ENCODE measurements around the gene ZMYND11.
"Not testable (repeated sequence)": the region's sequence is repeated elsewhere in the genome, so short reads cannot be mapped to it uniquely, and the experiment has no call there.

ZMYND11 gene

DNA sequence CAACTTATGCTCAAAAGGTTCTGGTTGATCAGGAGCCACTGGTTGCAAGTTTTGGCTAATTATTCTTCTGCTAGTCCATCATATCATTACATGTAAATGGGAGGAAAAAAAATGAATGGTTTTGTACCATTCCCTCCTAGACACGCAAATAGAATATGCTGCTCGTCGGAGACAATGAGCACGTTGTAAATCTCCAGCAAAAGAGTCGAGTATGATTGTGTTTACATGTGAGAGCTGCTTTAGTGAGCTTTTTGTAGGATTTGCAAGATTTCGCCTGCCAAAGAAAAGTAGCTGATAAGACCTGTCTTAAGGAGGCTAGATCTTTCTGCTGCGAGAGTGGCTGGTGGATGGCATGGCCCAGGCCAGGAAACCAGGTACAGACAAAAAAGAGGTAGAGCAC, 109.0 kb downstream of the ZMYND11 start:
- Histone ChIP-seq H3K27ac (ENCODE audit: low read depth, low read length, severe bottlenecking) (no peak overlapping the region), H3K36me3 (ENCODE audit: control insufficient read depth, insufficient read depth, low read length) (peaks cover 58% of the 10 kb centered on the region), H3K4me3 (ENCODE audit: extremely low read depth, insufficient read depth, low read length, poor library complexity, severe bottlenecking) (no peak overlapping the region), H3K4me1 (ENCODE audit: control insufficient read depth, insufficient read depth, low read length, poor library complexity, severe bottlenecking) (no peaks in the 10 kb centered on the region), H3K9me3 (ENCODE audit: control insufficient read depth, low read length) (no peaks in the 10 kb centered on the region)
- WGBS, 2 experiments (ENCODE audit: insufficient coverage in 2 of 2) = 93 to 100% methylated on average over 4 to 6 of the region's 7 CpGs

DNA sequence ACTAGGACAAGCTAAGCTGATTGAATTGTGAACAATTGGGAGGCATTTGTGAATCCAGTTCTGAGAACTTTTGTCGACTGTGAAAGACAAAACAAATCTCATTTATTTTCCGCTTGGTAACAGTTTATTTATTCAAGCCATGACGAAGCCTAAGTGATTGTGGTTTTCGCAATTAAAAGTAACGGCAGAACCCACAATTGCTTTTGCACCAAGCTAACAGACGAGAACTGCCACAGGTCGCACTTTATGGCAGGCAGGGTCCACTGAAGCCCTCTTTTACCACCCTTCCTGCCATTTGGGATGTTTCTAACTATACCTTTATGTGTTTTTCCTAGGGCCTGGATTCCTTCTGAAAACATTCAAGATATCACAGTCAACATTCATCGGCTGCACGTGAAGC, 111.2 kb downstream of the ZMYND11 start:
- no peaks in the 10 kb centered on the region for H3K9me3 ChIP-seq (ENCODE audit: control insufficient read depth, low read length)
- 98 to 100% methylated on average over 5 to 9 of the region's 9 CpGs for WGBS, 2 experiments (ENCODE audit: insufficient coverage in 2 of 2)
- H3K36me3 ChIP-seq (ENCODE audit: control insufficient read depth, insufficient read depth, low read length) = peaks cover 64% of the 10 kb centered on the region
- no peak overlapping the region for H3K4me3 ChIP-seq (ENCODE audit: extremely low read depth, insufficient read depth, low read length, poor library complexity, severe bottlenecking)
- H3K4me1 ChIP-seq (ENCODE audit: control insufficient read depth, insufficient read depth, low read length, poor library complexity, severe bottlenecking) = no peaks in the 10 kb centered on the region
- H3K27ac ChIP-seq (ENCODE audit: low read depth, low read length, severe bottlenecking) = no peak overlapping the region

DNA sequence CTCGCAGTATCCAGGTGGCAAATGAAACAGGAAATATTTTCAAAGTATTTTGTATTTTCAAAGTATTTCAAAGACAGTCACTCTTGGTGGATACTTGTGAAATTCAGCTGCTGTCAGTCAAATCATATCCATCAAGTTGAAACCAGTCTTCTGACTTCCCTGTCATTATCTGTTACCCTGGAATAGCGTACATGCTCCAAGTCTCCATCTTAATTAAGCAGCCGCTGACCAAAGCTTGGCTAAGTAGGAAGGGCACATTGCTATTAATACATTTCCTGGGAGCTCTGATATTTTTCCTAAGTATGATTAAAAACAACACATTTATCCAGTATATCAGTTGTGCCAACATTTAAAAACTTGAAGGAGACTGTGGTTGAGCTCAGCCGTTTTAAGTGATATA, 112.2 kb downstream of the ZMYND11 start:
- Histone ChIP-seq H3K36me3 (ENCODE audit: control insufficient read depth, insufficient read depth, low read length) (peaks cover 68% of the 10 kb centered on the region), H3K27ac (ENCODE audit: low read depth, low read length, severe bottlenecking) (no peak overlapping the region), H3K4me3 (ENCODE audit: extremely low read depth, insufficient read depth, low read length, poor library complexity, severe bottlenecking) (no peak overlapping the region), H3K4me1 (ENCODE audit: control insufficient read depth, insufficient read depth, low read length, poor library complexity, severe bottlenecking) (no peaks in the 10 kb centered on the region), H3K9me3 (ENCODE audit: control insufficient read depth, low read length) (no peaks in the 10 kb centered on the region)
- 100% methylated on average over 1 of the region's 4 CpGs; no CpG with 5 or more reads in 1 of the 2 experiments for WGBS, 2 experiments (ENCODE audit: insufficient coverage in 2 of 2)

DNA sequence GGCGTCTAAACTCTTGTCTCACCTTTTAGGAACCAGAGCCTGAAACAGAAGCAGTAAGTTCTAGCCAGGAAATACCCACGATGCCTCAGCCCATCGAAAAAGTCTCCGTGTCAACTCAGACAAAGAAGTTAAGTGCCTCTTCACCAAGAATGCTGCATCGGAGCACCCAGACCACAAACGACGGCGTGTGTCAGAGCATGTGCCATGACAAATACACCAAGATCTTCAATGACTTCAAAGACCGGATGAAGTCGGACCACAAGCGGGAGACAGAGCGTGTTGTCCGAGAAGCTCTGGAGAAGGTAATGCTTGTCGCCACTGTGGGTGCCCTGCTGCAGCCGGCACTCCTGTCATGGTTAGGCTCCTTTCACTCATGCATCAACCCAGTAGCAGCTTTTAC, 113.1 kb downstream of the ZMYND11 start:
- H3K9me3 ChIP-seq (ENCODE audit: control insufficient read depth, low read length) = no peaks in the 10 kb centered on the region
- H3K4me1 ChIP-seq (ENCODE audit: control insufficient read depth, insufficient read depth, low read length, poor library complexity, severe bottlenecking) = no peaks in the 10 kb centered on the region
- no peak overlapping the region for H3K27ac ChIP-seq (ENCODE audit: low read depth, low read length, severe bottlenecking)
- H3K36me3 ChIP-seq (ENCODE audit: control insufficient read depth, insufficient read depth, low read length) = peaks cover 71% of the 10 kb centered on the region
- 97% methylated on average over 14 to 15 of the region's 15 CpGs for WGBS, 2 experiments (ENCODE audit: insufficient coverage in 2 of 2)
- H3K4me3 ChIP-seq (ENCODE audit: extremely low read depth, insufficient read depth, low read length, poor library complexity, severe bottlenecking) = no peak overlapping the region

DNA sequence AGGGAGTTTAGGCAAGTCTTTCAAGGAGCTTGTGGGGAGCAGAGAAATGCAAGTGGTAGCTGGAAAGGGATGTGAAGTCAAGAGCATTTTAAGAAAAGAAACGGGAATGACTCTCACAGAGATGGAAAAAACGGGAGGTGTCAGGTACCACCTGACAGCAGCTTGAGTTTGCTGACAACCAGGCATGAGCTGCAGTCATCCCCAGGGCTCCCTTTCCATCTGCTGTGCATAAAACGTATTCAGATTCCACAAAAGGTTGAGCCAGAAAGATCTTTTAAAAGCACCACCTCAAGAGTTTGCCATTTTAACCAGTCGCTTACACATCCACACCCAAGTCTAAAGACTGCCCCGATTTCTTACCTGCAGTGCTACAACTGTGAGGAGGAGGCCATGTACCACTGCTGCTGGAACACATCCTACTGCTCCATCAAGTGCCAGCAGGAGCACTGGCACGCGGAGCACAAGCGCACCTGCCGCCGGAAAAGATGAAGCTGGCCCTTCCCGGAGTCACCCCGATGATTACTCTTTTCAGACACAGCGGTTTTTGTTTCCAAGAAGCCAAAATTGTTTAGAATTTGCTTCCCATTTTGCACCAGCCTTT, 116.8 kb downstream of the ZMYND11 start:
- H3K4me1 ChIP-seq (ENCODE audit: control insufficient read depth, insufficient read depth, low read length, poor library complexity, severe bottlenecking) = no peaks in the 10 kb centered on the region
- H3K27ac ChIP-seq (ENCODE audit: low read depth, low read length, severe bottlenecking) = no peak overlapping the region
- H3K9me3 ChIP-seq (ENCODE audit: control insufficient read depth, low read length) = no peaks in the 10 kb centered on the region
- no peak overlapping the region for H3K4me3 ChIP-seq (ENCODE audit: extremely low read depth, insufficient read depth, low read length, poor library complexity, severe bottlenecking)
- 93 to 99% methylated on average over 13 of the region's 13 CpGs for WGBS, 2 experiments (ENCODE audit: insufficient coverage in 2 of 2)
- H3K36me3 ChIP-seq (ENCODE audit: control insufficient read depth, insufficient read depth, low read length) = peaks cover 66% of the 10 kb centered on the region

GRCh38 chr10:260819-261429, 125.7 kb downstream of the ZMYND11 start:
- WGBS, 2 experiments (ENCODE audit: insufficient coverage in 2 of 2) = 89 to 95% methylated on average over 9 to 12 of the region's 15 CpGs

GRCh38 chr10:264160-265073, 129.2 kb downstream of the ZMYND11 start:
- not testable (repeated sequence) for H3K36me3 ChIP-seq (ENCODE audit: control insufficient read depth, insufficient read depth, low read length); H3K27ac ChIP-seq (ENCODE audit: low read depth, low read length, severe bottlenecking); H3K9me3 ChIP-seq (ENCODE audit: control insufficient read depth, low read length); H3K4me1 ChIP-seq (ENCODE audit: control insufficient read depth, insufficient read depth, low read length, poor library complexity, severe bottlenecking); H3K4me3 ChIP-seq (ENCODE audit: extremely low read depth, insufficient read depth, low read length, poor library complexity, severe bottlenecking)
- WGBS, 2 experiments (ENCODE audit: insufficient coverage in 2 of 2) = 97 to 100% methylated on average over 2 to 3 of the region's 11 CpGs

More at GRCh38 chr10:260819-261429, 125.7 kb downstream of the ZMYND11 start:
- Histone ChIP-seq H3K9me3 (ENCODE audit: control insufficient read depth, low read length) (no peaks in the 10 kb centered on the region), H3K36me3 (ENCODE audit: control insufficient read depth, insufficient read depth, low read length) (peaks cover 6% of the 10 kb centered on the region), H3K27ac (ENCODE audit: low read depth, low read length, severe bottlenecking) (no peak overlapping the region), H3K4me1 (ENCODE audit: control insufficient read depth, insufficient read depth, low read length, poor library complexity, severe bottlenecking) (no peaks in the 10 kb centered on the region), H3K4me3 (ENCODE audit: extremely low read depth, insufficient read depth, low read length, poor library complexity, severe bottlenecking) (no peak overlapping the region)

GRCh38 chr10:265074-265440, 129.8 kb downstream of the ZMYND11 start:
- not testable (repeated sequence) for H3K4me1 ChIP-seq (ENCODE audit: control insufficient read depth, insufficient read depth, low read length, poor library complexity, severe bottlenecking); H3K36me3 ChIP-seq (ENCODE audit: control insufficient read depth, insufficient read depth, low read length); H3K27ac ChIP-seq (ENCODE audit: low read depth, low read length, severe bottlenecking); H3K4me3 ChIP-seq (ENCODE audit: extremely low read depth, insufficient read depth, low read length, poor library complexity, severe bottlenecking); H3K9me3 ChIP-seq (ENCODE audit: control insufficient read depth, low read length)
- 90 to 92% methylated on average over 3 to 4 of the region's 6 CpGs for WGBS, 2 experiments (ENCODE audit: insufficient coverage in 2 of 2)

DNA sequence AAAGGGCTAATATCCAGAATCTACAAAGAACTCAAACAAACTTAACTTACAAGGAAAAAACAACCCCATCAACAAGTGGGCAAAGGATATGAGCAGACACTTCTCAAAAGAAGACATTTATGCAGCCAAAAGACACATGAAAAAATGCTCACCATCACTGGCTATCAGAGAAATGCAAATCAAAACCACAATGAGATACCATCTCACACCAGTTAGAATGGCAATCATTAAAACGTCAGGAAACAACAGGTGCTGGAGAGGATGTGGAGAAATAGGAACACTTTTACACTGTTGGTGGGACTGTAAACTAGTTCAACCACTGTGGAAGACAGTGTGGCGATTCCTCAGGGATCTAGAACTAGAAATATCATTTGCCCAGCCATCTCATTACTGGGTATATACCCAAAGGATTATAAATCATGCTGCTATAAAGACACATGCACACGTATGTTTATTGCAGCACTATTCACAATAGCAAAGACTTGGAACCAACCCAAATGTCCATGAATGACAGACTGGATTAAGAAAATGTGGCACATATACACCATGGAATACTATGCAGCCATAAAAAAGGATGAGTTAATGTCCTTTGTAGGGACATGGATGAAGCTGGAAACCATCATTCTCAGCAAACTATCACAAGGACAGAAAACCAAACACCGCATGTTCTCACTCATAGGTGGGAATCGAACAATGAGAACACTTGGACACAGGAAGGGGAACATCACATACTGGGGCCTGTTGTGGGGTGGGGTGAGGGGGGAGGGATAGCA, 130.7 kb downstream of the ZMYND11 start:
- not testable (repeated sequence) for H3K27ac ChIP-seq (ENCODE audit: low read depth, low read length, severe bottlenecking); H3K9me3 ChIP-seq (ENCODE audit: control insufficient read depth, low read length); H3K36me3 ChIP-seq (ENCODE audit: control insufficient read depth, insufficient read depth, low read length); H3K4me1 ChIP-seq (ENCODE audit: control insufficient read depth, insufficient read depth, low read length, poor library complexity, severe bottlenecking); H3K4me3 ChIP-seq (ENCODE audit: extremely low read depth, insufficient read depth, low read length, poor library complexity, severe bottlenecking)
- no CpG with 5 or more reads among the region's 5 CpGs for WGBS, 2 experiments (ENCODE audit: insufficient coverage in 2 of 2)

GRCh38 chr10:266974-267425, 131.7 kb downstream of the ZMYND11 start:
- WGBS, 2 experiments (ENCODE audit: insufficient coverage in 2 of 2) = 80 to 84% methylated on average over 5 to 7 of the region's 8 CpGs
- peaks cover 8% of the 10 kb centered on the region for H3K4me1 ChIP-seq (ENCODE audit: control insufficient read depth, insufficient read depth, low read length, poor library complexity, severe bottlenecking)
- H3K4me3 ChIP-seq (ENCODE audit: extremely low read depth, insufficient read depth, low read length, poor library complexity, severe bottlenecking) = no peak overlapping the region
- H3K36me3 ChIP-seq (ENCODE audit: control insufficient read depth, insufficient read depth, low read length) = no peaks in the 10 kb centered on the region
- no peak overlapping the region for H3K27ac ChIP-seq (ENCODE audit: low read depth, low read length, severe bottlenecking)
- H3K9me3 ChIP-seq (ENCODE audit: control insufficient read depth, low read length) = no peaks in the 10 kb centered on the region
